GM23248 (cell line): Measurements from ENCODE around the gene MFNG. TPM values are rescaled to one million over a fixed set of nuclear protein-coding genes. Genes with fewer than 3 reads are reported as not detected.

Experiments
- DNase-seq: peaks from one replicate; pipeline ENCODE4 v3.0.0-alpha.2; 2015
- H2AFZ ChIP-seq: fragments of 200-600 bp; sonication (generic); 2 replicates; pipeline ENCODE4 v1.6.1; 2016; ENCODE audit warnings: antibody characterized with exemption
- H3F3A ChIP-seq: fragments of 200-600 bp; sonication (generic); 2 replicates; pipeline ENCODE4 v1.6.1; 2016; ENCODE audit warnings: mild to moderate bottlenecking, antibody characterized with exemption, mixed run types; ENCODE audit not compliant: insufficient read depth
- H3K27ac ChIP-seq: fragments of 200-600 bp; sonication (generic); 2 replicates; pipeline ENCODE4 v1.5.1; 2016; ENCODE audit warnings: mild to moderate bottlenecking
- H3K27me3 ChIP-seq: fragments of 200-600 bp; sonication (generic); replicated peaks from 2 replicates; pipeline ENCODE4 v1.6.1; 2016; ENCODE audit warnings: mild to moderate bottlenecking; ENCODE audit not compliant: insufficient read depth
- H3K36me3 ChIP-seq: fragments of 200-600 bp; sonication (generic); 2 replicates; pipeline ENCODE4 v1.6.1; 2016; ENCODE audit warnings: low read depth, mild to moderate bottlenecking
- H3K4me1 ChIP-seq: fragments of 200-600 bp; sonication (generic); 2 replicates; pipeline ENCODE4 v1.6.1; 2016; ENCODE audit warnings: mild to moderate bottlenecking; ENCODE audit not compliant: insufficient read depth
- H3K4me2 ChIP-seq: fragments of 200-600 bp; sonication (generic); one replicate; pipeline ENCODE4 v1.6.1; 2016; ENCODE audit warnings: mild to moderate bottlenecking; ENCODE audit not compliant: unreplicated experiment
- H3K4me3 ChIP-seq: fragments of 200-600 bp; sonication (generic); 2 replicates; pipeline ENCODE4 v1.5.1; 2016; ENCODE audit warnings: mild to moderate bottlenecking
- H3K79me2 ChIP-seq: fragments of 200-600 bp; sonication (generic); 2 replicates; pipeline ENCODE4 v1.6.1; 2016; ENCODE audit warnings: mild to moderate bottlenecking; ENCODE audit not compliant: insufficient read depth
- H3K9ac ChIP-seq: fragments of 200-600 bp; sonication (generic); 2 replicates; pipeline ENCODE4 v1.6.1; 2016; ENCODE audit warnings: mild to moderate bottlenecking
- H3K9me2 ChIP-seq: fragments of 200-600 bp; sonication (generic); 2 replicates; pipeline ENCODE4 v1.6.1; 2016; ENCODE audit warnings: mixed run types, mild to moderate bottlenecking, moderate library complexity; ENCODE audit not compliant: insufficient read depth
- H3K9me3 ChIP-seq: fragments of 200-600 bp; sonication (generic); one replicate; pipeline ENCODE4 v1.6.1; 2017; ENCODE audit warnings: low read depth
- H4K20me1 ChIP-seq: fragments of 200-600 bp; sonication (generic); 2 replicates; pipeline ENCODE4 v1.6.0; 2016; ENCODE audit not compliant: insufficient read depth
- EZH2 ChIP-seq: fragments of 200-600 bp; sonication (generic); IDR thresholded peaks from 2 replicates; pipeline ENCODE4 v1.6.1; 2018; ENCODE audit warnings: antibody characterized with exemption, mild to moderate bottlenecking; ENCODE audit not compliant: insufficient read depth, poor library complexity, severe bottlenecking
- EZH2phosphoT487 ChIP-seq: fragments of 200-600 bp; sonication (generic); IDR thresholded peaks from 2 replicates; pipeline ENCODE4 v1.6.1; 2018; ENCODE audit warnings: antibody characterized with exemption, moderate library complexity, mild to moderate bottlenecking, low read depth; ENCODE audit not compliant: insufficient read depth
- WGBS, 2 experiments: methylation state at CpG; one replicate each; pipeline ENCODE4 v1.1.6; 2015 to 2017; ENCODE audit warnings: low lambda C conversion rate in 2 of 2, low coverage in 1 of 2; ENCODE audit errors: missing lambda C conversion rate in 2 of 2; 5-methylcytosine and 5-hydroxymethylcytosine counted together
- in situ Hi-C: fragments of 300-500 bp; cut with MboI; formaldehyde crosslinking; loops from 2 replicates; pipeline ENCODE4 v1.15.0; 2020
- polyA plus RNA-seq: library from polyadenylated mRNA; unstranded; fragments of >200 nt; fragmentation: Nextera tagmentation; extraction: Ambion mirVana; gene quantifications from 2 replicates; pipeline ENCODE4 v1.2.1, GENCODE V29; 2016
- total RNA-seq: library from RNA; depleted of rRNA; stranded (reverse); fragments of >200 nt; shearing (Covaris generic); gene quantifications from 2 replicates; pipeline ENCODE4 v1.2.3, GENCODE V29; 2014

Gene MFNG
- total and polyA plus RNA-seq, 2 experiments from 2014 or later, result not detected

DNA sequence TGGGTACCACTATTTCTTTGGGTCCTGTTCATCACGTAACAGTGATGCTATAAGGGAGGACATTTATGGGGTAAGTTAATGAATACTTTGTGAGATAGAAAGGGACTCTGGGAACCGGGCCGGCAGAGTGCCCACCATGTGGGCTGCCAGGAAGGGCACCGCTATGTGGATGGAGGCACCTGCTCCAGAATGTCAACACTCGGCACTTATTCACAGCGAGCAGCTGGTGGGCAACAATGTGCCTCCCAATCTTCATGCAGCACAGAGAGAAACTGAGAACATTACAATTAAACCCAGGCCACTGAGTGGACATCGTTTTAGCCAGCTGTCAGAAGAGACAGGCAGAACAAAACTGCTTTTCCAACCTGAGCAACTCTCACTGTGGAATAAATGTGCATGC lies 43.1 kb downstream of the MFNG start:
- in situ Hi-C loops, result no loop called here
- WGBS, 2 experiments, result 70 to 75% methylated on average over 7 of the region's 7 CpGs

DNA sequence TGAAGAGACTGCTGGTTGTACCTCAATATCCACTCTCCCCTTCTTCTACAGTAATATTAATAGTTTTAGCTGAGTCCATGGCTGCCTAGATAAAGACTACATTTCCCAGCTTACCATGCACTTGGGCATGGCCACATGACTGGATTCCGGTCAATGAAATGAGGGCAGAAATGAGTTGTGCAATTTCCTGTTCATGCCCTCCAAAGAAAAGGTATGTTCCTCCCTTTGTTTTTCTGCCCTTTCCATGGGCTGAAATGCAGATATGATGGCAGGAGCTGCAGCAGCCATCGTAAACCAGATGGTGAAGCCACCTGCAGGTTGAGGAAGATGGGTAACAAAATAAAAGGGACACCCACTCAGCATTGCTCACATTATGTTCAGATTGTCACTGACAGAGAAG lies 43.6 kb downstream of the MFNG start:
- no peak for TF ChIP-seq EZH2
- no peak for TF ChIP-seq EZH2phosphoT487
- no peak overlapping the region for H3K4me3 ChIP-seq
- no peaks in the 10 kb centered on the region for H3K9me2 ChIP-seq
- H3K27me3 ChIP-seq, result peaks cover 4% of the 10 kb centered on the region; the same call in 1 of the 2 replicates
- no peak overlapping the region for H2AFZ ChIP-seq
- H3K4me1 ChIP-seq, result no peaks in the 10 kb centered on the region
- in situ Hi-C loops, result no loop called here
- 58 to 68% methylated on average over 2 of the region's 2 CpGs for WGBS, 2 experiments
- no peak overlapping the region for H3K4me2 ChIP-seq
- no peaks in the 10 kb centered on the region for H3F3A ChIP-seq
- no peaks in the 10 kb centered on the region for H3K36me3 ChIP-seq
- peak; percentile 57 for DNase-seq
- no peak overlapping the region for H3K9ac ChIP-seq
- no peaks in the 10 kb centered on the region for H4K20me1 ChIP-seq
- H3K27ac ChIP-seq, result no peak overlapping the region
- no peaks in the 10 kb centered on the region for H3K79me2 ChIP-seq
- H3K9me3 ChIP-seq, result no peaks in the 10 kb centered on the region

More for the DNA sequence above, 43.1 kb downstream of the MFNG start:
- Histone ChIP-seq H3K4me2 (no peak overlapping the region), H3K27me3 (peaks cover 4% of the 10 kb centered on the region; the same call in 1 of the 2 replicates), H3K4me1 (no peaks in the 10 kb centered on the region), H3K9ac (no peak overlapping the region), H3K9me2 (no peaks in the 10 kb centered on the region), H3K9me3 (no peaks in the 10 kb centered on the region), H3K36me3 (no peaks in the 10 kb centered on the region), H2AFZ (no peak overlapping the region), H3F3A (no peaks in the 10 kb centered on the region), H3K79me2 (no peaks in the 10 kb centered on the region), H4K20me1 (no peaks in the 10 kb centered on the region), H3K27ac (no peak overlapping the region), H3K4me3 (no peak overlapping the region)
- no peak for TF ChIP-seq EZH2
- no peak for TF ChIP-seq EZH2phosphoT487
- DNase-seq, result no peak

DNA sequence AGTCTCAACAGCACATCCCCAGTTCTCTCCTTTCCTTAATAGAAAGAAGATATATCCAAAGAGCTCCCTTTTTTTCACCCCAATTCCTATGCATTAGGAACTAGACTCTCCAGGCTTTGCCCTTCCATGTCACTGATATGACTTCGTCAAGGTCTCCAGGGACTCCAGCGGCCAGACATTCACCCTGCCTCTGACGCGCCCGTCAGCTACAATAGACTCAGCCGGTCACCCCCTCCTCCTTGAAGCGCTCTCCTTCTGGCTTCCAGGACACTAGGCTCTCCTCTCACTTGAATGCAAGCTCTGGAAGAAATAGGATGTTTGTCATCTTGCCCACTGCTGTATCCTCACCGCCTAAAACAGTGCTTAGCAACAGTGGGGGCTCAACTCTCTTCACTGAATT lies 44.0 kb downstream of the MFNG start:
- H3K9me3 ChIP-seq, result no peaks in the 10 kb centered on the region
- in situ Hi-C loops, result no loop called here
- 61 to 62% methylated on average over 8 of the region's 8 CpGs for WGBS, 2 experiments
- no peaks in the 10 kb centered on the region for H3K9me2 ChIP-seq
- no peaks in the 10 kb centered on the region for H3K79me2 ChIP-seq
- H3K4me2 ChIP-seq, result no peak overlapping the region
- no peak overlapping the region for H3K27ac ChIP-seq
- H2AFZ ChIP-seq, result no peak overlapping the region
- H3K4me3 ChIP-seq, result no peak overlapping the region
- TF ChIP-seq EZH2phosphoT487 (no peak), EZH2 (no peak)
- H3K4me1 ChIP-seq, result no peaks in the 10 kb centered on the region
- no peak for DNase-seq
- H3K9ac ChIP-seq, result no peak overlapping the region
- no peaks in the 10 kb centered on the region for H4K20me1 ChIP-seq
- H3K36me3 ChIP-seq, result no peaks in the 10 kb centered on the region
- peaks cover 4% of the 10 kb centered on the region; the same call in 1 of the 2 replicates for H3K27me3 ChIP-seq
- no peaks in the 10 kb centered on the region for H3F3A ChIP-seq

DNA sequence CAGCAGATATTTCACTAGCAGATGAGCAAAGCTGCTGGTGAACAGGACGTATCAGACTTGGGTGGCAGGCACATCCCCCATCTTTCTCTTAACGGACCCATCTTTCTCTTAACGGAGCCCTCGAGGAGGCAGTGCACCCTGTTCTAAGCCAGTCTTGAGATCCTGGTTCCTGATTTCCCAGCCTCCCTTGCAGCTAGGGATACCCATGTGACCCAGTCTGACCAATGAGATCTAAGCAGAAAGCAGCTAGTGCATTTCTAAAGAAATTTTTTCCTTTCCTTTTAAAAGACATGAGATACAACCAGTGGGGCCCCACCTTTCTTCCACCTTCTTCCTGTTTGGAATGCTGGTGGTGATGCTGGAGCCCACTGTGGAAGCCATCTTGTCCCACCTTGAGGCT lies 45.3 kb downstream of the MFNG start:
- H3K36me3 ChIP-seq, result no peaks in the 10 kb centered on the region
- WGBS, 2 experiments, result 53 to 57% methylated on average over 4 of the region's 4 CpGs
- H3F3A ChIP-seq, result no peaks in the 10 kb centered on the region
- no peaks in the 10 kb centered on the region for H3K9me2 ChIP-seq
- H3K27me3 ChIP-seq, result peaks cover 4% of the 10 kb centered on the region; the same call in 1 of the 2 replicates
- H4K20me1 ChIP-seq, result no peaks in the 10 kb centered on the region
- in situ Hi-C loops, result no loop called here
- no peak overlapping the region for H3K9ac ChIP-seq
- H3K27ac ChIP-seq, result no peak overlapping the region
- H3K4me3 ChIP-seq, result no peak overlapping the region
- DNase-seq, result no peak
- H3K4me1 ChIP-seq, result no peaks in the 10 kb centered on the region
- no peak overlapping the region for H2AFZ ChIP-seq
- H3K79me2 ChIP-seq, result no peaks in the 10 kb centered on the region
- H3K4me2 ChIP-seq, result no peak overlapping the region
- TF ChIP-seq EZH2 (no peak), EZH2phosphoT487 (no peak)
- H3K9me3 ChIP-seq, result no peaks in the 10 kb centered on the region

DNA sequence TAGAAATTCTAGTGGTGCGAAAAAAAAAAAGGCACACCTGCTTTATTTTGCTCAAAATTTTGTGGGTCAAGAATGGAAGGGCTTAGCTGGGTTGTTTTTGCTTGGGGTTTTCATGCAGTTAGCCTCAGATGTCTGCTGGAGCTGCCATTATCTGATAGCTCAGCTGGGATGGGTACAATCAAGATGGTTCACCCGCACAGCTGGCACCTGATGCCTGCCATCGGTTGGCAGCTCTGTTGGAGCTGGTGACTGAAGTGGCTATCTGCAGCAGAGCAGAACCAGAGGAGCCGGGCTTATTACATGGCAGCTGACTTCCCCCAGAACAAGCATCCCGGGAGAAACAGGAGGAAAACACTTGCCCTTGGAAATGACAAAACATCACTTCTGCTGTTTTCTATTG lies 46.8 kb downstream of the MFNG start:
- H3K4me1 ChIP-seq, result no peaks in the 10 kb centered on the region
- H3K9me2 ChIP-seq, result no peaks in the 10 kb centered on the region
- no peak for DNase-seq
- 55 to 63% methylated on average over 5 of the region's 5 CpGs for WGBS, 2 experiments
- no peaks in the 10 kb centered on the region for H3K9me3 ChIP-seq
- H4K20me1 ChIP-seq, result no peaks in the 10 kb centered on the region
- H3K79me2 ChIP-seq, result no peaks in the 10 kb centered on the region
- peaks cover 4% of the 10 kb centered on the region; the same call in 1 of the 2 replicates for H3K27me3 ChIP-seq
- no peak for TF ChIP-seq EZH2phosphoT487
- no peak for TF ChIP-seq EZH2
- no peak overlapping the region for H3K9ac ChIP-seq
- no peak overlapping the region for H3K4me2 ChIP-seq
- H3K36me3 ChIP-seq, result no peaks in the 10 kb centered on the region
- no peaks in the 10 kb centered on the region for H3F3A ChIP-seq
- no peak overlapping the region for H2AFZ ChIP-seq
- no peak overlapping the region for H3K4me3 ChIP-seq
- in situ Hi-C loops, result no loop called here
- no peak overlapping the region for H3K27ac ChIP-seq
